HAP-1 (cell line): ENCODE data around the gene RAB11FIP2.

ENCODE experiments used
- DNase-seq, 2 experiments: peaks; one replicate each; pipeline ENCODE4 v3.0.0-alpha.2; 2016 to 2020; ENCODE audit warnings: low spot score in 2 of 2
- H3K27me3 ChIP-seq: fragments of 250-450 bp; sonication (Bioruptor Pico); 2 replicates; pipeline ENCODE4 v1.5.1; 2020; ENCODE audit warnings: low read depth, mild to moderate bottlenecking, moderate library complexity
- H3K36me3 ChIP-seq: fragments of 250-450 bp; sonication (Bioruptor Pico); replicated peaks from 2 replicates; pipeline ENCODE4 v1.5.1; 2020; ENCODE audit warnings: mild to moderate bottlenecking
- H3K4me1 ChIP-seq: fragments of 250-450 bp; sonication (Bioruptor Pico); 2 replicates; pipeline ENCODE4 v1.5.1; 2020; ENCODE audit warnings: mild to moderate bottlenecking
- H3K4me3 ChIP-seq: fragments of 250-450 bp; sonication (Bioruptor Pico); 2 replicates; pipeline ENCODE4 v1.5.1; 2020; ENCODE audit warnings: mild to moderate bottlenecking, moderate library complexity
- H3K9me3 ChIP-seq: fragments of 250-450 bp; sonication (Bioruptor Pico); 2 replicates; pipeline ENCODE4 v1.5.1; 2020; ENCODE audit warnings: mild to moderate bottlenecking, moderate library complexity
- in situ Hi-C: fragments of 300-500 bp; cut with MboI; formaldehyde crosslinking; loops from 3 replicates; pipeline ENCODE4 v1.14.3; 2020; ENCODE audit warnings: low sequenced_read_pairs, inconsistent platforms, mixed read lengths

The RAB11FIP2 gene

GRCh38 chr10:118026936-118027335 lies 19.8 kb downstream of the RAB11FIP2 start:
- no peak overlapping the region for H3K4me3 ChIP-seq
- no peaks in the 10 kb centered on the region for H3K36me3 ChIP-seq
- in situ Hi-C loops, result no loop called here
- no peak for DNase-seq
- no peaks in the 10 kb centered on the region for H3K9me3 ChIP-seq
- H3K27me3 ChIP-seq, result no peaks in the 10 kb centered on the region
- H3K4me1 ChIP-seq, result peaks cover 4% of the 10 kb centered on the region; the same call in 1 of the 2 replicates

GRCh38 chr10:118020365-118020764 lies 26.4 kb downstream of the RAB11FIP2 start:
- in situ Hi-C loops, result no loop called here
- Histone ChIP-seq H3K27me3 (no peaks in the 10 kb centered on the region), H3K36me3 (no peaks in the 10 kb centered on the region; the same call in 1 of the 2 replicates), H3K9me3 (no peaks in the 10 kb centered on the region), H3K4me1 (no peaks in the 10 kb centered on the region), H3K4me3 (no peak overlapping the region)
- DNase-seq, result no peak

GRCh38 chr10:118017850-118018249 lies 28.9 kb downstream of the RAB11FIP2 start:
- in situ Hi-C loops, result no loop called here
- no peak overlapping the region for H3K4me3 ChIP-seq
- no peaks in the 10 kb centered on the region for H3K27me3 ChIP-seq
- DNase-seq, result no peak
- no peaks in the 10 kb centered on the region for H3K9me3 ChIP-seq
- peaks cover 14% of the 10 kb centered on the region for H3K4me1 ChIP-seq
- H3K36me3 ChIP-seq, result no peaks in the 10 kb centered on the region; the same call in none of the 2 replicates

- Histone ChIP-seq H3K36me3 (no peaks in the 10 kb centered on the region; the same call in none of the 2 replicates), H3K4me3 (no peak overlapping the region), H3K27me3 (no peaks in the 10 kb centered on the region), H3K4me1 (peaks cover 14% of the 10 kb centered on the region), H3K9me3 (no peaks in the 10 kb centered on the region)
- in situ Hi-C loops, result no loop called here
- no peak for DNase-seq
Measured at GRCh38 chr10:118017071-118017740, 29.5 kb downstream of the RAB11FIP2 start.

- H3K9me3 ChIP-seq, result no peaks in the 10 kb centered on the region
- peaks cover 14% of the 10 kb centered on the region for H3K4me1 ChIP-seq
- no peaks in the 10 kb centered on the region for H3K27me3 ChIP-seq
- no peaks in the 10 kb centered on the region; the same call in 1 of the 2 replicates for H3K36me3 ChIP-seq
- in situ Hi-C loops, result no loop called here
- H3K4me3 ChIP-seq, result no peak overlapping the region
- no peak for DNase-seq
Measured at GRCh38 chr10:118012952-118013525, 33.7 kb downstream of the RAB11FIP2 start.

DNA sequence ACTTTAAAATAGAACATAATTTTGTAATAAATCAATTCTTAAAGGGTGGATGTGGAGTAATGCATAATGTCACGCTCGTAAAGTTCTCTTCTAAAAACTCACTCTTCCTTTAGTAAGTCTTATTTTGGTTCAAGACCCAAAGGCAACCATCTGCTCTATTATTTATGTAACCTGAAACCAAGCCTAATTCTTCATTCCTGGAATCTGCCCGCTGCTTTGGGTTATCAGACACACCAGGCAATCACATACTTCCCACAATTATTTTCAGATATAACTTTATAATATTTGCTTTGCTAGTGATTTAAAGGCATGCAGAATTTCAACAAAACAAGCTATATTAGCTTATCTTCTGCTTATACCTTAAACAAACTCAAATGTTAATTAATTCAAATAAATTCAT lies 39.0 kb downstream of the RAB11FIP2 start:
- in situ Hi-C loops, result no loop called here
- peaks cover 3% of the 10 kb centered on the region for H3K4me1 ChIP-seq
- no peaks in the 10 kb centered on the region for H3K9me3 ChIP-seq
- 0 out of 2 replicates have a peak, but pooled peaks cover 5% of the 10 kb centered on the region for H3K36me3 ChIP-seq
- DNase-seq, result no peak
- H3K4me3 ChIP-seq, result no peak overlapping the region
- no peaks in the 10 kb centered on the region for H3K27me3 ChIP-seq

DNA sequence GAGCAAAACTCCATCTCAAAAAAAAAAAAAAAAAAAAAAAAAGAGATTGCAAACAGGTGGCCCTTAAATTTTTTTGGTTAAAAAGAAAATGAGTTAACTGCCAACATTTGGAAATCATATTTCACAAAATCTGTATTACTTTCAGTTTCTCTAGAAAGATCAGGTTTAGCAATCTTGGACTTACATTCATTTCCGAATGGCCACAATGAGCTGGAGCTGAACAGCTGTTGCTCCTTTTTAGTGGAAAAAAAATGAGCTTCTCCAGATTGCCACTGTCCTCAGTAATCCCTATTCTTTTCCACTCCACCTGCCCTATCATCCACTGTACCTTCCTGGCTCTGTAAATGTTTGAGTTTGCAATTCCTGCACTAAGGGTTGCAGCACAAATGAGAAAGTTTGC lies 43.6 kb downstream of the RAB11FIP2 start:
- in situ Hi-C loops, result no loop called here
- H3K4me1 ChIP-seq, result peaks cover 3% of the 10 kb centered on the region
- DNase-seq, result no peak
- H3K4me3 ChIP-seq, result no peak overlapping the region
- no peaks in the 10 kb centered on the region for H3K27me3 ChIP-seq
- H3K9me3 ChIP-seq, result no peaks in the 10 kb centered on the region
- 0 out of 2 replicates have a peak, but pooled peaks cover 5% of the 10 kb centered on the region for H3K36me3 ChIP-seq

GRCh38 chr10:118002581-118002980 lies 44.2 kb downstream of the RAB11FIP2 start:
- in situ Hi-C loops, result no loop called here
- Histone ChIP-seq H3K4me3 (no peak overlapping the region), H3K9me3 (no peaks in the 10 kb centered on the region), H3K4me1 (peaks cover under 1% of the 10 kb centered on the region), H3K27me3 (no peaks in the 10 kb centered on the region), H3K36me3 (0 out of 2 replicates have a peak, but pooled peaks cover under 1% of the 10 kb centered on the region)
- DNase-seq, result no peak

- Histone ChIP-seq H3K36me3 (no peaks in the 10 kb centered on the region), H3K27me3 (no peaks in the 10 kb centered on the region), H3K4me3 (no peak overlapping the region), H3K9me3 (no peaks in the 10 kb centered on the region), H3K4me1 (no peaks in the 10 kb centered on the region; the same call in 1 of the 2 replicates)
- no peak for DNase-seq
- in situ Hi-C loops, result no loop called here
Measured at GRCh38 chr10:117997673-117998072, 49.1 kb downstream of the RAB11FIP2 start.

DNA sequence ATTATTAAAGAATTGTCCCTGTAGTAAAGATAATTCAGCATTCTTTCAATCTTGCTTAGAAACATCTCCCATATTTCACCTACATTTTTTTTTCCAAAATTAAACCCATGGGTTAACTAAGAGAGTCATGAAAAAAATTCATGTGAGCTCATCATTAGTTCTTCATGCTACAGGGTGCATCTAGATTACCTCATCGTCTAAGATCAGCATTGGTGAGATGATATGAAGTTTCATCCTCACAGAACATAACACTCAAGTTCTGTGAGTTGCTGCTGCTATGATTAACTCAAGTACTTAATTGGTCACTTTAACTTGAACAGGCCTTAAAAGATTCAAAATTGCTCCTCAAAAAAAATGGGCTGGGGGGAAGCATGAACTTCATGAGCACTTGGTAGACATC lies 50.0 kb downstream of the RAB11FIP2 start:
- Histone ChIP-seq H3K36me3 (no peaks in the 10 kb centered on the region), H3K9me3 (no peaks in the 10 kb centered on the region), H3K4me1 (no peaks in the 10 kb centered on the region; the same call in 1 of the 2 replicates), H3K4me3 (no peak overlapping the region), H3K27me3 (no peaks in the 10 kb centered on the region)
- in situ Hi-C loops, result no loop called here
- DNase-seq, result no peak

DNA sequence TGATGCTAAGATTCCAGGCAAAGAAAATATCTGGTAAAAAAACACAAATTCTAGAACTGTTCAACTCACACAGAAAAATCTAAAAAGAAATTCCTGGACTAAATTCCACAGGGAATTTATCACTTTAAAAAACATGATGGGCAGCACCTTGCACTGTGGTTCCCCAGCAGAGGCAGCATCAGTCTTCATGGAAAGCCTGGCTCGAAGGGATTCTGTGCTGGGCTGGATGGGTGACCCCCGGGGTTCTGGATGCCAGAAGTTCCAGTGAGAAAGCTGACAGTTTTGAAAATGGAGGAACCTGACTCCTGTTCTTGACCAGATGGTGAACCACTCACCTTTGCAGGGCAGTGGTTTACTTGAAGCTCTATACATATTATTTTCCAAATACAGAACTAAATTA lies 52.0 kb downstream of the RAB11FIP2 start:
- H3K36me3 ChIP-seq, result no peaks in the 10 kb centered on the region

DNA sequence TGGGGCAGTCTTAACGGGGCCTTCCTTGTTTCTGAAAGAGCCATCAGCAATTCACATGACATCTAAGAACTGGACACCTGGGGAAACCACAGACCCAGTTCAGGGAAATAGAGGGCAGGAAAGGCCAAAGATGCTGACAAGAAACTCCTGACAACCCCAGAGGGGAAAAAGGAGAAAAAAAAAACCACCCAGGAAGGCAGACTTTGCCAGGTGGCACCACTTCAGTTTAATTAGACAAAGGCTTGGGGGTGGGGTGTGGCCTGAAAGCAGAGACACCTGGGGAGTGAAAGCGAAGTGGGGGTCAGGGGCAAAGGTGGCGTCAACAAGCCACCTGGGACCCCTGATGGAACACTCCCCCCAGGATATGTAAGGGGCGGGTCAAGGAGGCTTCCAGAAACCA lies 53.6 kb downstream of the RAB11FIP2 start:
- no peak for DNase-seq
- H3K4me3 ChIP-seq, result no peak overlapping the region
- no peaks in the 10 kb centered on the region for H3K9me3 ChIP-seq
- peaks cover 21% of the 10 kb centered on the region for H3K4me1 ChIP-seq
- in situ Hi-C loops, result no loop called here
- H3K36me3 ChIP-seq, result no peaks in the 10 kb centered on the region
- no peaks in the 10 kb centered on the region for H3K27me3 ChIP-seq

More for the DNA sequence above, 52.0 kb downstream of the RAB11FIP2 start:
- in situ Hi-C loops, result no loop called here
- H3K4me3 ChIP-seq, result no peak overlapping the region
- DNase-seq, result no peak
- no peaks in the 10 kb centered on the region for H3K27me3 ChIP-seq
- H3K9me3 ChIP-seq, result no peaks in the 10 kb centered on the region
- H3K4me1 ChIP-seq, result peaks cover 8% of the 10 kb centered on the region

- no peaks in the 10 kb centered on the region for H3K27me3 ChIP-seq
- H3K36me3 ChIP-seq, result no peaks in the 10 kb centered on the region
- no peak for DNase-seq
- in situ Hi-C loops, result no loop called here
- H3K4me1 ChIP-seq, result peaks cover 21% of the 10 kb centered on the region
- H3K4me3 ChIP-seq, result no peak overlapping the region
- no peaks in the 10 kb centered on the region for H3K9me3 ChIP-seq
Measured at GRCh38 chr10:117991701-117992100, 55.0 kb downstream of the RAB11FIP2 start.

DNA sequence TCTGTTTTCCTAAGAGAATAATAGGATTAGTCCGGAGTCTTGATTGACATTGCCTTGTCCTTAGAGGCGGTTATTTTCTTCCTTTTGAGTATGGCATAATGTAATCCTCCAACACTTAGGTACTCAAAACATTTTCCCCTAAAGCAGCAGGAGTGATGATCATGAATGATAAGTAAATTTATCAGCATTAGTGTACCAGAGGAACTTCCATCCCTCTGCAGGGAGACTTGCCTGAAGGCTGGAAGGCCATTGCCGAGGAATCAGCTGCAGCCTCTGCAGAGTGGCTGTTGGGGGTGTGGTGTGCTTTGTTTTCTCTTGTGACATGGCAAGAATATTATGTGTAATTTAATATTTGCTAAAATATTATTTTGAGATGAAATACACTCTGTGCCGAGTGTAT lies 56.8 kb downstream of the RAB11FIP2 start:
- no peak overlapping the region for H3K4me3 ChIP-seq
- DNase-seq, result peak; percentile 44 to 65
- in situ Hi-C loops, result no loop called here

More for the DNA sequence above, 56.8 kb downstream of the RAB11FIP2 start:
- H3K4me1 ChIP-seq, result peaks cover 21% of the 10 kb centered on the region
- no peaks in the 10 kb centered on the region for H3K27me3 ChIP-seq
- no peaks in the 10 kb centered on the region for H3K36me3 ChIP-seq
- no peaks in the 10 kb centered on the region for H3K9me3 ChIP-seq
